G401 (cell line): Measurements from ENCODE around the gene WDR91. TPM values are rescaled to one million over a fixed set of nuclear protein-coding genes. Genes with fewer than 3 reads are reported as not detected.

Experiments
- DNase-seq: peaks from one replicate; pipeline ENCODE4 v3.0.0-alpha.2; 2015; ENCODE audit warnings: low spot score
- in situ Hi-C: cut with HindIII; loops from 2 replicates; pipeline ENCODE4 v1.10.0; 2016; ENCODE audit warnings: low sequenced_read_pairs, mixed read lengths
- total RNA-seq: library from RNA; depleted of rRNA; stranded (reverse); fragments of >200 nt; shearing (Covaris generic); gene quantifications from 2 replicates; pipeline ENCODE4 v1.2.3, GENCODE V29; 2014; rRNA removed

WDR91 gene
- total RNA-seq, 1 experiment from 2014 or later, result 9.9 TPM

DNA sequence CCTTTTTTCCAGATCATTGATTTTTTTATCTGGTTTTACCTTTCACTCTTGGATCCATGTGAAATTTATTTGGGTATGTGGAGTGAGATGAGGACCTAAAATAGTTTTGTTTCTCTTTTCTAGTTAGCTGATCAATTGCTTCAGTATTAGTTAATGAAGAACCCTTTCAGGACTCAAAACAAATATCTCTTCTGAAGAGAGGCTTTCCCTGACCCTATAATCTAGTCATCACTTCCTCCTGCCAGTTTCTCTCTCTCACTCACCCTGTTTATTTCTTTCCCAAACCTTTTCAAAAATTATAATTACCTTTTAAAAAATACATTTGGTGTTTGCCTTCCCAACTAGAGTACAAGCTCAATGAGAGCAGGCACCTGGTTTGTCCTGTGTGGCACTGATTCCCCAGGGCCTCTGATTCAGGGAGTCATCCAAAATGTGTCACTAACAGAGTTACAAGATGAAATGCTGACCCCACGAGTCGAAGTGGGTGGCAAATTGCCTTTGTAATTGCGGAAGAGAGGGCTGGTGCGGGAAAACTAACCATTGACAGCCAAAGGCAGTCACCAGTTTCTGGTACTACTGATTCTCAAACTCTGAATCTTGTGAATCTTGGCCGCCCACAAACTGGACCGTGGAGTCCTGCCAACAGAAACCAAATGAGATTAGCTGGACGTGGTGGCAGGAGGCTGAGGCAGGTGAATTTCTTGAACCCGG is 61.1 kb downstream of the WDR91 start:
- in situ Hi-C loops, result no loop called here
- no peak for DNase-seq

DNA sequence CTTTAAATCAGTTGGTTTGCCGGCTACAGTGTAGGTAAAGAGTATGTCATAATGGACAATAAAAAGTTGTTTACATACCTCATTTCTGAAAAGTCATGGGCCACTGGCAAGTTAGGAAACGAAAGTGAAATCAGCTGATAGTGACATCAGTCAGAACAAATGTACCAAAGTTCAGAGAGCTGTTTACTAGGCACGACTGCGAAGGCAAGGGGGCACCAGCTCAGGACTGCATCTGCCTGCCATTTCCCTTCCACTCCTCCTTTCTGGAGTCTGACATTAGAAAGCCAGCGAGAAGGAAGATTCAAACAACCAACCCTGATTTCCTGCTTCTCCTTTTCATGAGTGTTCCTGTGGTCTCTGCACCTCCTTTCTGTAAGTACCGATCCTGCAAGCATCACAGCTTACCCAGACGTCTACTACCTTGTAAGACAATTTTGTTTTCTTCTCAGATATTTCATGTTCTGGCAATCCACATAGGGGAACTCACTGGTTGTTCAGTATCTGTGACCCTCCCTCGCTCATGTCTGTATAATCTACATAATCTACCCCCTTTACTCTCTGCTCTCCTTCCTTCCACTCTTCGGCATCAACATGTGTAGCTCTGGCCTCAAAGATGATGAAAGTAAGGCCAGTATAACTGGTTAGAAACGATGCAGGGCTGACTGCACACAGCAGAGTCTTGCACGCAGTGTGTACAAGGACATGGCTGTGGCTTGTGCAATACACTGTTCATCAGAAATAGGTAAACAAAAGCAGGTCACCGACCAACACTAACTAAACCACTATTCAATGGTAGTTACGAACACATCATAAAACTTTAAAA is 63.2 kb downstream of the WDR91 start, which contains the start of gene TMEM140:
TMEM140 (plus strand) TSS at position 174 of the 823 bp plus-strand sequence. CDS start 16,370 bp downstream, outside the sequence.
- no peak for DNase-seq
- in situ Hi-C loops, result no loop called here

DNA sequence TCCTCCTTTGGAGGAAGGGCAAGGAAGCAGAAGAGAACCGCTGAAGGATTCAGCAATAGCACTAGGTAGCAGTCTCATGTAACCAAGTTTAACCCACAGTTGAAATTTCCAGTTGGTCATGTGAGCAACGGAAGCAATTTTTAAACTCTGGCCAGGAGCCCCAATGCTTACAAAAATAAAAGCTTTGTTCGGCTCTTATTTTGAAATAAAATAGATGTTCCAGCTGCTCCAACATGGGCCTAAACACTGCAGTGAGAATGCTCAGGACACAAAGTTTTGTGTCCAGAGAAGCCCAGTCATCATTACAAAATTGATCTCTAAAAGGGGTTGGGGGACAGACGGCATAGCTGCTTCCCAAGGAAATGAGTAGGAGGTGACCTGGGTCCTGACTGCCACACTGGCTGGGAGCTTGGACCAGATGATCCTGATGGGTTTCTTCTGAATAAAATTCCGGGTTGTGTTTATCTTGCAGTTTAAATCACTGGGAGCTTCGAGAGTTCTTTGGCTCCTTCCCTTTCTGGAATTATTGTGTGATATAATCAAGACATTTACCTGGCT is 63.9 kb downstream of the WDR91 start:
- in situ Hi-C loops, result no loop called here
- no peak for DNase-seq

DNA sequence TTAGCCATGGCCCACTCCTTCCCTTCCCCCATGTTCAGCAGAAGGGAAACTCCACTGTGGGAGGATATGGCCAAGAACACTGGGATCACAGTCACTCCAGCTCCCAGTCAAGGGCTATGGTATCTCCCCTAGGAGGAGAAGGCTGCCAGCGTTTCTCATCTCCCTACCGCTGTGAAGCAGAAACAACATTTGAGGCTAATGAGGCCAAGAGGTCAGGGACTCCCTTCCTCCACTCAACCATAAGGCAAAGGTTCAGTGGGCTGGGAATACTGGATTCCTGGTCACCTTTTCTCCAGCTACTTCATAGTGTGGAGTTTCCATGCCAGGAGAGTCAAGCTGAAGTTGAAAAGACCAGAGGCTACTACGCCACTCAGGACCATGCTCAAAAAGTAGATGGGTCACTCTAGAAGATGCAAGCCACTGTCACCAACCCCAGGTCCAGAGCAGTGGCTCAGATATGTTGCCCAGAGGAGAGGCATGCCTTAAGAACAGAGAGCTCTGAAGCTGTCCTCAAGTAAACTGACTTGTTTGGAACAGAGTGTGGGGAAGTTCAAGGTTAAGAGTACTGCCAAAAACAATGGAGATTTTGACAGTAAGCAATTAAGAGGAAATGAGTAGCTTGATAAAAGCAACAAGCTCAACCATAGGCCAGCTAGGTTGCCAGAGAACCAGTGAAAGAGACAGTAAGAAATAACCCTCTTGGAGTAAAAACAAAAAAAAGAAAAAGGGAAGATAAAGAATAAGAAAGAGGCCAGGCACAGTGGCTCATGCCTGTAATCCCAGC is 67.2 kb downstream of the WDR91 start:
- no peak for DNase-seq
- in situ Hi-C loops, result no loop called here

Other genes starting within 250 kb of the WDR91 start
- gene AGBL3, start 225.0 kb downstream of the WDR91 start, total RNA-seq, result 0.25 and 0.27 TPM in 2 replicates
- not detected in 2 replicates for gene TMEM140, start 63.5 kb downstream of the WDR91 start, total RNA-seq
- gene CYREN, start 40.8 kb downstream of the WDR91 start, total RNA-seq, result 65.5 and 72.8 TPM in 2 replicates
- not detected in 2 replicates for gene STRA8, start 22.3 kb upstream of the WDR91 start, total RNA-seq